HG03558 (cell line): Measurements from ENCODE around the gene RTP5.
"Not testable (repeated sequence)": the region's sequence is repeated elsewhere in the genome, so short reads cannot be mapped to it uniquely, and the experiment has no call there.

Experiments
- ATAC-seq: cut with Tn5 transposase; IDR thresholded peaks from one replicate; pipeline ENCODE4 v1.9.1; 2021; ENCODE audit warnings: moderate number of reproducible peaks; ENCODE audit not compliant: unreplicated experiment; ENCODE audit errors: extremely low read depth

Gene RTP5

DNA sequence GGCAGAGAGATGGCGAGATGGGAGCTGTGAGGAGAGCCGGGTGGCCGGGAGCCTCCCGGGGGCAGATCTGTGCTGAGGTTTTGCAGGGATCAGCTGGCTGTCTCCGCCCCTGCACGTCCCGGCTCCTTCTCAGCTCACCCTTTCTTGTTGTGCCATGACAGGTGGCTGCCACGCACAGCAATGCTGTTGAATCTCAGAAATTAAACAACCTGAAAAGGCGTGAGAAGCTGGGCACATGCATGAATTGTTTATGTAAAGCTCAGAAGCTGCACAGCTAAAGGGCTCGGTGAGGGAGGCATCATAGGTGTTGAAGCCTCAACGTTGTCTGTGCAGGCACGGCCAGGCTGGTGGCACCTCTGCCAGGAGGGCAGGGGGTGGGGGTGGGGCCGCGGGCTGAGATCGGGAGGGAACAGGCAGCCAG is 858 bp upstream of the RTP5 start:
- no peak for ATAC-seq

DNA sequence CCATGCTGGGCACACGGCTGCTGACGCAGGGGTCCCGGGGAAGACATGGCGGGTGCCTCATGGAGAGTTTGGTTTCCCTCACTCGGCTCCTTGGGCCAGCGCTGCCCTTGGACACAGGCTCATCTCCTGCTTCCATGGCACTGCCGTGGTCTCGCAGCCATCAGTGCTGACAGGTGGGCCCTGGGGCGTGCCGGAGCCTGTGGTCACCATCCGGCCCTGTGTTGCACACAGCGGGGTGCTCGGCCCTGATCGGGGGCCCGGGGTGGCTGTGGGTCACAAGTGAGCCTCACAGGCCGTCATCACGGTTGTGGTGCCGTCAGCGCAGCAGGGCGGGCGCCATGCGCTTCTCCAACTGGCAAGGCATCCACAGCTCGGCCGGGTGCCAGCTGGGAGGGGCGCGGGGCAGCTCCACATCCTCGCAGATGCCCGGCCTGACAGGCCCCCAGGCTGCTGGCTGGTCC is 582 bp downstream of the RTP5 start:
- ATAC-seq: no peak

DNA sequence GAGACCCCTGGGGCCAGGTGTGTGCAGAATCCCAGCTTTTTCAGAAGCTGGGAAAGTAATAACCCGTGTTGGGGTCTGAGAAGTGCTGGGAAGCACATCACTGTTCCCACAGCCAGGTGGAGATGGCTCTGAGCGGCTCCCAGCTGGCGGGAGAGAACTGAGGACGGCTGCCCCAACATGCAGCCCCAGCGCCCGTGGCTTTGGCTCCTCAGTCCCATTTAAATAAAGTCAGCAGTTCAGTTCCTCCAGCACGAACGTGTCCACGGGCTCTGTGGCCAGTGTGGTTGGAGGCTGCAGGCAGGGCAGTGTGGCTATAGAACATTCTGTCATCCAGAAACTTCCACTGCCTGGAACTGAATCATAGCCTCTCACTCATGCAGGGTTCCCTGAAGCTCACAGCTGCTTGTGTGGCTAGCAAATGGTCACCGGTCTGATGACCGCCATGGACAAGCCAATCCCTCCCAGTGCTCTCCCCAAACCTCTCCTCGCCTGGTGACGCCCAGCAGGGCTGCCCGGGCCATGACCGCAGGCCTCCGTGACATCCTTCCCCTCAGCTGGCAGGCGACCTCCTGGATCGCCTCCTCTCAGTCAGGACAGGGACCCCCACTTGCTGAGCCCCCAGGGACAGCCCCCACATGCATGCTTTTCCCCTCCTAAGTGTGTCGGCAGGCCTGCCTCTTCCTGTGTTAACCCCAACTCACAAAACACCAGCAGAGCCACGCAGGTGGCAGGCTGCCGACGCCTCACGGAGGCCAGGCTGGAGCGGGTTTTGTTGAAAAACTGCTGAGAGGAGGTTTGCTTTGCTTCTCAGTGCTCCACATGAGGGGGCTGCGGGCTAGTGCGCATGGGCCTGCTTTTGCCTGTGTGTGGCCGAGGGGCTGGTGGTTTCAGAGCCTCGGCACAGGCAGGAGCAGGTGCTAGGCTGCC is 1.3 kb downstream of the RTP5 start:
- no peak for ATAC-seq

DNA sequence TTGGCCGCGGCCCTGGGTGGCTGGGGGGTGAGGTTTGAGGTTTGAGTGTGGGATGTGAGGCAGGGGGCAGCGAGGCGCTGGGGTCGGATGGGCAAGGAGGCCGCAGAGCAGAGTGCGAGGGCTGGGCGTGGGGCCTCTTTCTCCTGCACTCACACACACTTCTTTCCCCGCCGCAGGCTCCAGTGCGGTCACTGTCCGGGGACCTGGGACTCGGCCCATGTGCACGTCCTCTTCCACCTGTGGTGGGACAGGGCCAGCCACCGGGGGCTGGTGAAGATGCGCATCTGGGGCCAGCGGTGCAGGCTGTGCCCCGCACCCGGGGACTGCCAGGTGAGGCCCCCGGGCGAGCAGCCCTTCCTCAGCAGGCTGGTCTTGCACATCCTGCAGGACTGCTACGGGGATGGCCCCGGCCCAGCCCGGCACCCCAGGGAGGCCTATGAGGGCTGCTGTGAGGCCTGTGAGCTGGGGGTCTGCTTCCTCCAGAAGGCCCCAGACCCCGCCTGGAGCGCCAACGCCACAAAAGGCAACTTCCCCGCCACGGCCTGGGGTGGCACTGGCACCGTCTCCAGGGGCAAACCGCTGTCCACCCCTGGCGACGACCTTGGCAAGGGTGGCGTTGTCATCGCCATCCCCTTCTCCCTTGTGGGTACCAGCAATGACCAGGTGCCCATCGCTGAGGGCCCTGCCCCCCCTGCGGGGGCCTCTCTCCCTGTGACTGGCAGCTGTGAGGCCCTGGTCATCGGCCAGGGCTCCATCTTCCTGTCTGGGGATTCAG is 2.2 kb downstream of the RTP5 start:
- no peak for ATAC-seq

DNA sequence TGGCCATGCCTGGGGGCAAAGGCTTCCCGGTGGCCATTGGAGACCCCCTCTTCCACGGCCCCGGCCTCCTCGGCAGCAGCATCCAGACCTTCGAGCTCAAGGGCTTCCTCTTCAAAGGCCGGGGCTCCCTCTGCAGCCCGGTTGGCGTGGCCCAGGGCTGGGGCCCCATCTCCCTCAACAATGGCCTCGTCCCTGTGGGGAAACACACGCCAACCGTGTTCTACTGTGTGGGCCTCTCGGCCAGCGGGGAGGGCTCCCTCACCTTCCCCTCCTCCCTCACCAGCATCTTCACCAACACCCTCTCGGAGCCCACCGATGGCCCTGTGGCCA is 2.7 kb downstream of the RTP5 start:
- no peak for ATAC-seq

GRCh38 chr2:241873081-241873802 is 3.7 kb downstream of the RTP5 start:
- ATAC-seq: no peak

DNA sequence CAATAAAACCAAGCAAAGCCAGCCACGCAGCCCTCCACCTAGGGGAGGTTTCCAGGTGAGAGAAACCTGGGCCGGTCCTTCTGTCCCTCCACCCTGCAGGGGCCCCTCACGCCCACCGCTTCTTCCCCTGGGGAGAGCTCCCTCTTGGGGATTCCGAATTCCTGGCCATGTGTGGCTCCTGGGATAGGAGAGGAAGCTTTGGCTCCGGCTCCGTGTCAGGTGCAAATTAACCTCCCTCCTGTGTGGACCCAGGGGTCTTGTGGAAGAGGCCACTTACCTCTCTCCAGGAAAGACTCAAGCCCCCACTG is 4.2 kb downstream of the RTP5 start:
- no peak for ATAC-seq

DNA sequence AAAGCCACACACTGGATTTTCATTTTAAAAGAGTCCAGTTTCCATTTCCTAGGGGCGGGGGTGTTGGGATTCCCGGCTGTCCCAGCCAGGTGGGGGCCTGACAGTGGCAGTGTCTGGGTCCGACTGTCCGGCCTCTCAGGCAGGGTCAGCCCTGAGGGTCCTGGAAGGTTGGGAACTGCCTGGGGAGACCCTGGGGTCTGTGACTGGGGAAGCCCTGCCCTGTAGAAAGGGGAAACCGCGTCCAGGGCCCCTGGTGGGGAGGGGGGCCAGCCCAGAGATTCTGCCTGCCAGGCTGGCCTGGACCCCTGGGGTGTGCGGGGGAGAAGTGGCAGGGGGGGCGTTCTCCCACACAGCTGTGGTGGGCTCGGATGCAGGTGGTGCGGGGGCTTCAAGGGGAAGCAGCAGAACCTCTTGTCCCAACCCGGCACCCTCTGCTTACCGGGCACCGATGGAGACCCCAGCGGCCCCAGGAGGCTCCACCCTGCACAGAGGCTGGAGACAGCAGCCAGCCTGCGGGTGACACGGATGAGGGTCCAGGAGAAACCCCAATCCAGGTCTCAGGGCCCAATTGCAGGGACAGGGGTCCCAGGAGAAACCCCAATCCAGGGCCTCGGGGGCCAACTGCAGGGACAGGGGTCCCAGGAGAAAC is 4.9 kb downstream of the RTP5 start:
- ATAC-seq: no peak

DNA sequence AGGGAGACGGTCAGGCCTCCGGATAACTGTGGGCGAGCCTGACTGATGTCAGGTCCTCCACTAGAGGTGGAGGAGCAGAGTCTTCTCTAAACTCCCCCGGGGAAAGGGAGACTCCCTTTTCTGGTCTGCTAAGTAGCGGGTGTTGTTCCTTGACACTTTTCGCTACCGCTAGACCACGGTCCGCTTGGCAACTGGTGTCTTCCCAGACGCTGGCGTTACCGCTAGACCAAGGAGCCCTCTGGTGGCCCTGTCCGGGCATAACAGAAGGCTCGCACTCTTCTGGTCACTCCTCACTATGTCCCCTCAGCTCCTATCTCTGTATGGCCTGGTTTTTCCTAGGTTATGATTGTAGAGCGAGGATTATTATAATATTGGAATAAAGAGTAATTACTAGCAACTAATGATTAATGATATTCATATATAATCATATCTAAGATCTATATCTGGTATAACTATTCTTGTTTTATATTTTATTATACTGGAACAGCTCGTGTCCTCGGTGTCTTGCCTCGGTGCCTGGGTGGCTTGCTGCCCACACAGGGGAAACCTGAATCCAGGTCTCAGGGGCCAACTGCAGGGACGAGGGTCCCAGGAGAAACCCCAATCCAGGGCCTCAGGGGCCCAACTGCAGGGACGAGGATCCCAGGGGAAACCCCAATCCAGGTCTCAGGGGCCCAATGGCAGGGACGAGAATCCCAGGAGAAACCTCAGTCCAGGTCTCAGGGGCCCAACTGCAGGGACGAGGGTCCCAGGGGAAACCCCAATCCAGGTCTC is 6.4 kb downstream of the RTP5 start:
- not testable (repeated sequence) for ATAC-seq

DNA sequence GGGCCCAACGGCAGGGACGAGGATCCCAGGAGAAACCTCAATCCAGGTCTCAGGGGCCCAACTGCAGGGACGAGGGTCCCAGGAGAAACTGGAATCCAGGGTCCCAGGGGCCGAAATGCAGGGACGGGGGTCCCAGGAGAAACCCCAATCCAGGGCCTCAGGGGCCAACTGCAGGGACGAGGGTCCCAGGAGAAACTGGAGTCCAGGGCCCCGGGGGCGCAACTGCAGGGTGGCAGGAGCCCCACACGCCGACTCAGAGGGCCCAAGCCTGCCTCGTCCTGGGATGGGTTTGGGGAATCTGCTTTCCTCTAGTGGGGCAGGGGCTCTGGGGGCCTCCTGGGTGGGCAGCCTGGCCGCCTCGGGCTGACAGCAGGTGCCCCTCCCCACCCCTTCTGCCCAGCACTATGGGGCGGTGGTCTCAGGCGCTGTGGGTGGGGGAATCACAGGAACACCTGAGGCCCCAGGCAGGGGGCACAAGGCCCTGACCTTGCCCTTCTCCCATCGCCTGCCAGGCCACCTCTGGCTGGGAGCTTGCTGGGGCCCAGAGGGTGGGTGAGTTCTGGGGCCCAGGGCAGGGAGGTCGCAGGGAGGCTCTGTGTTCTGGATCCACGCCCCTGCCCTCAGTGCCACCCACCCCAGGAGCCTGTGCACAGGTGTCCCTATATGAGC is 7.1 kb downstream of the RTP5 start:
- no peak for ATAC-seq

DNA sequence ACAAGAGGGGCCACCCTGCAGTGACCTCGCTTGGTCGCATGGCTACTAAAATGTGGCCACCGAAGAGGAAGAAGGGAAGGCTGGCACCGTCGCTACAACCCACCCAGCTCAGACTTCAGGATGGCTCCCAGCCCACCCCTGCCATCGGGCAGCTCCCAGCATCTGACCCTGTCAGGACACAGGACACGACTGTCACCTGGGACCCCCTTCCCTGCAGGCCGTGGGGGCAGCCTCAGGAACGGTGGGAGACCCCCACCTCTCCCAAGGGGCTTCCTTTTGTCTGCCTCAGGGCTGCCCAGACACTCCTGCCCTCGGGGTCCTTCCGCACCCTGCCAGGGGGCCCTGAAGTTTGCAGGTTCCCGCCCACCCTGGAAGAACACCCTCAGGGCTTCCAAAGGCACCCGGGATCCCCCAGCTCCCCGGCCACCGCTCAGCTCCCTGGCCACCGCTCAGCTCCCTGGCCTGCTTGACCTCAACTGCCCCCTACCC is 7.7 kb downstream of the RTP5 start:
- ATAC-seq: no peak

GRCh38 chr2:241877989-241878970 is 8.8 kb downstream of the RTP5 start:
- no peak for ATAC-seq

DNA sequence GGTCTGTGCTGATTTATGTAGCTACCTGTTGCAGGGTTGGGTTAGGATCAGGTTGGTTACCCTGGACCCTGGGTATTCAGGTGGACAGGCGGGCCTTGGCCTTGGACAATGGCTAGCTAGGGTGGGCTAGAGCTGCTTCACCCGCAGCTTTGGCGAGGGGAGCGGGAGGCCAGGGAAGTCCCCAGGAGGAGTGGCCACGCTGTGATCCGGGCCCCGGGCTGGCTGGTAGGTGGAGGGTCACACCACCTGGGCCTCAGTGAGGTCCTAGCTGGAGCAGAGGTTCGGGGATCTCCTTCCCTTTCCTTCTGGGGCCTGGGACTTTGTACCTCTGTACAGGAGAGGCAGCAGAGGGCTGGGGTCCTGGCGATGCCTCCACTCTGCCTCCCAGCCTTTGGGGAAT is 9.8 kb downstream of the RTP5 start:
- ATAC-seq: no peak

DNA sequence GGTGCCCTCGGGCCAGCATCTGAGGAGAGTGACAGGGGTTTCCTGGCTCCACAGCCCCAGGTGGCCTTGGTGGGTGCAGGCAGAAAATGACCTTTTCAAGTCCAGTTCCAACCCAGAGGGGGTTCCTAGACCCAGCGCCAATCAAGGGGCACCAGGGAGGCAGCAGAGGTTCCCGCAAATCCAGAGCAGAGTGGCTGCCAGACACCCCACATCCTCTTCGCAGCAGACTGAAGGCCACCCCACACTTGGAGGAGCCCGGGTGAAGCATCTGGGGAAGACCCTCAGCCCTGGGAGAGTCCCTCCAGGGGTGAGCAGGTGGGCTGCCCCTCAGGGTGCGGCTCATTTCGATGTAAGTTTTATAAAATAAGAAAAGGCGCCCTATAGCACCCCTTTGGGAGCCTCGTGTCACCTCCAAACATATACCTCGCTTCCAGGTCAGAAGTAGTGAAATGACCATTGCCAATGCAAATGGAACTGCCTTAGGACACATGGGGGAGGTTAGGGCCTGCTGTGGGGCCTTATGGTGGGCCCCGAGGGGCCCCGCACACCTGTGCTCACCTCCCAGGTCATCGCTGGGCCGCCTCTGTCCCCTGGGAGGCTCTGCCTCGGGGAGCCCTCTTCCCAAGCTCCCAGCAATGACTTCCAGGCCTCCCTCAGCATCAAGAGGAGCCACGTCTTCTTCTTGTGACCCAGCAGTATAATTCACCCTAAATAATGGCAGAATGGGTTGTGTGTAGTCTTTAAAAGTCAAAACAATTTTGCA is 11.0 kb downstream of the RTP5 start:
- no peak for ATAC-seq

GRCh38 chr2:241882091-241882625 is 12.6 kb downstream of the RTP5 start:
- no peak for ATAC-seq

GRCh38 chr2:241884951-241885290 is 15.4 kb downstream of the RTP5 start:
- no peak for ATAC-seq

- ATAC-seq: no peak
Measured at GRCh38 chr2:241885291-241885945, 15.9 kb downstream of the RTP5 start.
